A673 (cell line): ENCODE results near the gene ACOT13.

Experiments used
- EZH2 ChIP-seq: fragments of 200-600 bp; sonication (generic); IDR thresholded peaks from 2 replicates; pipeline ENCODE4 v1.6.1; 2017; ENCODE audit warnings: borderline replicate concordance, low read depth, mild to moderate bottlenecking, mixed read lengths, antibody characterized with exemption, low read length; ENCODE audit not compliant: poor library complexity, severe bottlenecking
- TF ChIP-seq, protein P1 (sequence below): fragments of 300-800, 200-600 bp; sonication (generic); conservative IDR thresholded peaks from 2 replicates; pipeline ENCODE4 v1.5.1; 2017; ENCODE audit warnings: low read depth, mild to moderate bottlenecking, antibody characterized with exemption, low read length, moderate library complexity, mixed read lengths

DNA sequence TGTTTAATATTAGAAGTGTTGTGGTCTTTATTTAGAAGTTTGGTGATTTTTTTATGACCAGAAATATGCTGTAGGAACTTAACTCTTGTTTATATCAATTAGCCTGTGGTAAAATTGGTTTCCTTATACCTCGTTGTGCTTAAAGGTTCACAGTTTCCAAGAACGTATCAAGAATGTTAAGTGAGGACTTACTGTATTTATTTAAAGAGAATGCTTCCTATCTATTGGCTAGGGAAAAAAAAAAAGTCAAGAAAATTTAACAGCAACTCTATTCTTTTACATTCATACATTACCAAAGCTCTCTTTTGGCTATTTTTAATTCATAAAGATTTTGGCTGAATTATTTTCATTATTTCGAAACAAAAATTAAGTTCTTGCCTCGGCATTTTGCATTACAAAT is 22.5 kb upstream of the ACOT13 start:
- TF ChIP-seq, protein P1, sequence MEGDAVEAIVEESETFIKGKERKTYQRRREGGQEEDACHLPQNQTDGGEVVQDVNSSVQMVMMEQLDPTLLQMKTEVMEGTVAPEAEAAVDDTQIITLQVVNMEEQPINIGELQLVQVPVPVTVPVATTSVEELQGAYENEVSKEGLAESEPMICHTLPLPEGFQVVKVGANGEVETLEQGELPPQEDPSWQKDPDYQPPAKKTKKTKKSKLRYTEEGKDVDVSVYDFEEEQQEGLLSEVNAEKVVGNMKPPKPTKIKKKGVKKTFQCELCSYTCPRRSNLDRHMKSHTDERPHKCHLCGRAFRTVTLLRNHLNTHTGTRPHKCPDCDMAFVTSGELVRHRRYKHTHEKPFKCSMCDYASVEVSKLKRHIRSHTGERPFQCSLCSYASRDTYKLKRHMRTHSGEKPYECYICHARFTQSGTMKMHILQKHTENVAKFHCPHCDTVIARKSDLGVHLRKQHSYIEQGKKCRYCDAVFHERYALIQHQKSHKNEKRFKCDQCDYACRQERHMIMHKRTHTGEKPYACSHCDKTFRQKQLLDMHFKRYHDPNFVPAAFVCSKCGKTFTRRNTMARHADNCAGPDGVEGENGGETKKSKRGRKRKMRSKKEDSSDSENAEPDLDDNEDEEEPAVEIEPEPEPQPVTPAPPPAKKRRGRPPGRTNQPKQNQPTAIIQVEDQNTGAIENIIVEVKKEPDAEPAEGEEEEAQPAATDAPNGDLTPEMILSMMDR, result no peak
- no peak for TF ChIP-seq EZH2
